Lower lobe of right lung (tissue), 2 donors: Measurements from ENCODE around the gene PABPN1L. TPM values are rescaled to one million over a fixed set of nuclear protein-coding genes. Genes with fewer than 3 reads are reported as not detected.

Source experiments
- ATAC-seq, 2 donors: fragments of 200-7000 bp; cut with Tn5 transposase; one replicate each; pipeline ENCODE4 v1.9.1; 2020 to 2022; ENCODE audit warnings: mild to moderate bottlenecking in 2 of 2, moderate library complexity in 2 of 2
- DNase-seq: peaks from one replicate; pipeline ENCODE4 v3.0.0-alpha.2; 2020
- H3K27ac ChIP-seq: fragments of 200-600 bp; one replicate; pipeline ENCODE4 v1.8.0; 2022
- H3K27me3 ChIP-seq: fragments of 200-600 bp; one replicate; pipeline ENCODE4 v1.8.0; 2022; ENCODE audit warnings: low read depth
- H3K36me3 ChIP-seq: fragments of 200-600 bp; one replicate; pipeline ENCODE4 v1.8.0; 2022; ENCODE audit warnings: mild to moderate bottlenecking
- H3K4me1 ChIP-seq: fragments of 200-600 bp; one replicate; pipeline ENCODE4 v1.8.0; 2022
- H3K4me3 ChIP-seq: fragments of 200-600 bp; one replicate; pipeline ENCODE4 v1.8.0; 2022; ENCODE audit warnings: mild to moderate bottlenecking
- H3K9me3 ChIP-seq: fragments of 200-600 bp; one replicate; pipeline ENCODE4 v1.8.0; 2022
- CTCF ChIP-seq: fragments of 200-600 bp; IDR thresholded peaks from one replicate; pipeline ENCODE4 v1.8.0; 2022; ENCODE audit warnings: antibody characterized with exemption, mild to moderate bottlenecking
- intact Hi-C: fragments of 100-400 bp; cut with DNase I; formaldehyde crosslinking; loops from one replicate; pipeline ENCODE4 v1.11.0; 2022
- total RNA-seq: library from RNA; stranded (reverse); fragmentation: NEBNext Ultra II Directional; extraction: Animal tissue kit (Norgen Biotek cat#: 25700); gene quantifications from one replicate; pipeline ENCODE4 v1.2.1, GENCODE V29; 2021
- donor health status: DM: no; HTN: yes; CAD: no; lungs with severe emphysema.

Gene PABPN1L
- total RNA-seq, 1 donor from 2014 or later, result not detected

- peaks cover 41% of the 10 kb centered on the region for H3K36me3 ChIP-seq
- H3K27me3 ChIP-seq, result no peaks in the 10 kb centered on the region
- intact Hi-C loops, result no loop called here
- no peak overlapping the region for H3K4me3 ChIP-seq
- H3K9me3 ChIP-seq, result no peaks in the 10 kb centered on the region
- H3K27ac ChIP-seq, result no peak overlapping the region
- DNase-seq, result no peak
- H3K4me1 ChIP-seq, result no peaks in the 10 kb centered on the region
- ATAC-seq, result no peak
- no peak for TF ChIP-seq CTCF
Measured at GRCh38 chr16:88841521-88842307, 24.7 kb downstream of the PABPN1L start.

- no peak overlapping the region for H3K27ac ChIP-seq
- H3K27me3 ChIP-seq, result no peaks in the 10 kb centered on the region
- H3K9me3 ChIP-seq, result no peaks in the 10 kb centered on the region
- H3K4me3 ChIP-seq, result no peak overlapping the region
- no peak for ATAC-seq
- H3K4me1 ChIP-seq, result no peaks in the 10 kb centered on the region
- peaks cover 43% of the 10 kb centered on the region for H3K36me3 ChIP-seq
- no peak for TF ChIP-seq CTCF
- no peak for DNase-seq
- intact Hi-C loops, result no loop called here
Measured at GRCh38 chr16:88840600-88841215, 25.8 kb downstream of the PABPN1L start.

- no peak for DNase-seq
- no peak overlapping the region for H3K4me3 ChIP-seq
- TF ChIP-seq CTCF, result no peak
- H3K36me3 ChIP-seq, result peaks cover 50% of the 10 kb centered on the region
- no peak overlapping the region for H3K27ac ChIP-seq
- no peaks in the 10 kb centered on the region for H3K4me1 ChIP-seq
- no peaks in the 10 kb centered on the region for H3K27me3 ChIP-seq
- H3K9me3 ChIP-seq, result no peaks in the 10 kb centered on the region
- intact Hi-C loops, result no loop called here
- no peak for ATAC-seq
Measured at GRCh38 chr16:88839745-88840599, 26.5 kb downstream of the PABPN1L start.

GRCh38 chr16:88839026-88839529 is 27.4 kb downstream of the PABPN1L start:
- H3K4me1 ChIP-seq, result no peaks in the 10 kb centered on the region
- no peaks in the 10 kb centered on the region for H3K9me3 ChIP-seq
- no peak overlapping the region for H3K4me3 ChIP-seq
- no peaks in the 10 kb centered on the region for H3K27me3 ChIP-seq
- ATAC-seq (no peak), DNase-seq (no peak)
- H3K36me3 ChIP-seq, result peaks cover 53% of the 10 kb centered on the region
- TF ChIP-seq CTCF, result no peak
- no peak overlapping the region for H3K27ac ChIP-seq
- intact Hi-C loops, result no loop called here

- DNase-seq (no peak), ATAC-seq (no peak)
- Histone ChIP-seq H3K4me1 (no peaks in the 10 kb centered on the region), H3K27me3 (no peaks in the 10 kb centered on the region), H3K9me3 (no peaks in the 10 kb centered on the region), H3K4me3 (no peak overlapping the region), H3K36me3 (peaks cover 53% of the 10 kb centered on the region), H3K27ac (no peak overlapping the region)
- intact Hi-C loops, result no loop called here
- no peak for TF ChIP-seq CTCF
Measured at GRCh38 chr16:88838566-88838965, 27.9 kb downstream of the PABPN1L start.
